ENCODE data around the gene YWHAH.

Gene YWHAH

GRCh38 chr22:31951194-31952093 lies 7.1 kb downstream of the YWHAH start:
- Mint-ChIP-seq H3K27ac (peak overlapping the region; percentile 36), H3K4me3 (no peak overlapping the region), H3K36me3 (peaks cover 10% of the 10 kb centered on the region), H3K27me3 (no peaks in the 10 kb centered on the region), H3K4me1 (ENCODE audit: low read depth) (peaks cover 61% of the 10 kb centered on the region), H3K9me3 (ENCODE audit: low read depth) (no peaks in the 10 kb centered on the region)

- no peak overlapping the region for H3K4me3 Mint-ChIP-seq
Measured at GRCh38 chr22:31952094-31952401, 7.7 kb downstream of the YWHAH start.

GRCh38 chr22:31952472-31952871 lies 8.1 kb downstream of the YWHAH start:
- Mint-ChIP-seq H3K27ac (peak overlapping the region; percentile 3), H3K36me3 (peaks cover 14% of the 10 kb centered on the region), H3K4me3 (no peak overlapping the region), H3K4me1 (ENCODE audit: low read depth) (peaks cover 63% of the 10 kb centered on the region), H3K9me3 (ENCODE audit: low read depth) (no peaks in the 10 kb centered on the region), H3K27me3 (no peaks in the 10 kb centered on the region)

More at GRCh38 chr22:31952094-31952401, 7.7 kb downstream of the YWHAH start:
- peaks cover 12% of the 10 kb centered on the region for H3K36me3 Mint-ChIP-seq
- peak overlapping the region; percentile 4 for H3K27ac Mint-ChIP-seq
- H3K4me1 Mint-ChIP-seq (ENCODE audit: low read depth), result peaks cover 64% of the 10 kb centered on the region
- H3K27me3 Mint-ChIP-seq, result no peaks in the 10 kb centered on the region
- H3K9me3 Mint-ChIP-seq (ENCODE audit: low read depth), result no peaks in the 10 kb centered on the region

DNA sequence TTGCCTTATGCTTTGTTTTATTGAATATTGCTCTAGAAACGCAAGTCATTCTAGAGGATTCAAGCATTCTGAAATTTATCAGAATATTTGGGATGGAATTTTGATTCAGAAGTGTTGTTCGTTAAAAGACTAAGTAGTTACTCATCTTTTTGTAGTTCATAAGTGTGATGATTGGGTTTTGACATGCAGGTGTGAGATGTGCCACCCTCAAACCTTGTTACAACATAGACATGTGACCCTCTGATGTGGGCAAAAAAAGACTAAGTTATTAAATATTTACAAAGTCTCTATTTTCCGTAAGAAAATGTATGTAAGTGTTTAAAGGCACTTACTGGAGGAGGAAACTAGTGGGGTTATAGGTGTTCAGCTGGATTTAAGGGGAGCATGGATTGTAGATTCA lies 8.9 kb downstream of the YWHAH start:
- Mint-ChIP-seq H3K27me3 (no peaks in the 10 kb centered on the region), H3K4me3 (no peak overlapping the region), H3K27ac (no peak overlapping the region), H3K4me1 (ENCODE audit: low read depth) (peaks cover 61% of the 10 kb centered on the region), H3K36me3 (peaks cover 14% of the 10 kb centered on the region), H3K9me3 (ENCODE audit: low read depth) (no peaks in the 10 kb centered on the region)

GRCh38 chr22:31954535-31955523 lies 10.5 kb downstream of the YWHAH start:
- H3K36me3 Mint-ChIP-seq, result peaks cover 12% of the 10 kb centered on the region
- H3K27ac Mint-ChIP-seq, result peak overlapping the region; percentile 47
- H3K4me3 Mint-ChIP-seq, result no peak overlapping the region
- peaks cover 68% of the 10 kb centered on the region for H3K4me1 Mint-ChIP-seq (ENCODE audit: low read depth)
- no peaks in the 10 kb centered on the region for H3K27me3 Mint-ChIP-seq
- no peaks in the 10 kb centered on the region for H3K9me3 Mint-ChIP-seq (ENCODE audit: low read depth)

GRCh38 chr22:31956360-31956759 lies 12.0 kb downstream of the YWHAH start:
- H3K27me3 Mint-ChIP-seq, result no peaks in the 10 kb centered on the region
- H3K4me1 Mint-ChIP-seq (ENCODE audit: low read depth), result peaks cover 64% of the 10 kb centered on the region
- H3K27ac Mint-ChIP-seq, result peak overlapping the region; percentile 84
- H3K4me3 Mint-ChIP-seq, result peak overlapping the region; percentile 15
- peaks cover 11% of the 10 kb centered on the region for H3K36me3 Mint-ChIP-seq
- no peaks in the 10 kb centered on the region for H3K9me3 Mint-ChIP-seq (ENCODE audit: low read depth)

DNA sequence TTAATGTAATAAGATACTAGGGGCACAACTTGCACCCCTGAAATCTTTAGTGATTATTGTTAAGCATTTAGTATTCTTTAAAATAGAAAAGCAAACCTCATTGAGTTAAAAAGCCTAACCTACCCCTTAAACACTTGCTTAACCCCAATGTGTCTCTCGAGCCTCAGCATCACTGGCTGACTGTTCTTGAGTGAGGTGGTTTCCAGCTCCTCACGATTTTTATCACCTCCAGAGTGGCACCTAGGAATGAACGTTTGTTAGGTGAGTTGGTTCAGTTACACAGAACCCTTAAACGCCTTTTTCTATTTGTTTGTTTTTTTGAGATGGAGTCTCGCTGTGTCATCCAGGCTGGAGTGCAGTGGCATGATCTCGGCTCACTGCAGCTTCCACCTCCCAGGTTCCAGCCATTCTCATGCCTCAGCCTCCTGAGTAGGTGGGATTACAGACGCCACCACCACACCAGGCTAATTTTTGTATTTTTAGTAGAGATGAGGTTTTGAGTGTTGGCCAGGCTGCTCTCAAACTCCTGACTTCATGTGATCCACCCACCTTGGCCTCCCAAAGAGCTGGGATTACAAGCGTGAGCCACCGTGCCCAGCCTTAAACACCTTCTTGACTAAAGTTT lies 13.7 kb downstream of the YWHAH start:
- Mint-ChIP-seq H3K36me3 (peaks cover 11% of the 10 kb centered on the region), H3K27me3 (no peaks in the 10 kb centered on the region), H3K9me3 (ENCODE audit: low read depth) (no peaks in the 10 kb centered on the region), H3K4me3 (no peak overlapping the region), H3K4me1 (ENCODE audit: low read depth) (peaks cover 47% of the 10 kb centered on the region), H3K27ac (no peak overlapping the region)

DNA sequence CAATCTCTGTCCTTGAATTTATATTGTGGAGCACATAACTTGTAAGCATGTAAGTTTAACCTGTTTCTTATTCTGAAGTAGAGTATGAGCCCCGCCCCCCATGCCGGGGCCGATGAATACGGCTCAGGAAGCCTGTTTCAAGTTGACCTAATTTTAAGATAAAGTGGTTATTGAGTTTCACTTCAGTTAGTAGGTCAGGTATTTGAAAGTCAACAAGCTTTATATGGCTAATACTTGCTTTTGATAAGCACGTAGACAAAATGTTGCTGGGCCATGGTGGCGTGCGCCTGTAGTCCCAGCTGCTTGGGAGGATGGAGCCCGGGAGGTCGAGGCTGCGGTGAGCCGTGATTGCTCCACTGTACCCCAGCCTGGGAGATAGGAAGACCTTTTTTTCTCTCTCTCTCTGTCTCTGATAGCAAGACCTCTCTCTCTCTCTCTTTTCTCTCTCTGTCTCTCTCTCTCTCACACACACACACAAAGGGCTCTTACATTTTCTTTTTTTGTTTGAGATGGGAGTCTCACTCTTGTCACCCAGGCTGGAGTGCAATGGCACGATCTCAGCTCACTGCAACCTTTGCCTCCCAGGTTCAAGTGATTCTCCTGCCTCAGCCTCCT lies 14.4 kb downstream of the YWHAH start:
- peaks cover 40% of the 10 kb centered on the region for H3K4me1 Mint-ChIP-seq (ENCODE audit: low read depth)
- H3K27ac Mint-ChIP-seq, result no peak overlapping the region
- H3K9me3 Mint-ChIP-seq (ENCODE audit: low read depth), result no peaks in the 10 kb centered on the region
- H3K36me3 Mint-ChIP-seq, result peaks cover 11% of the 10 kb centered on the region
- no peaks in the 10 kb centered on the region for H3K27me3 Mint-ChIP-seq
- no peak overlapping the region for H3K4me3 Mint-ChIP-seq

GRCh38 chr22:31960767-31961166 lies 16.4 kb downstream of the YWHAH start:
- Mint-ChIP-seq H3K4me3 (no peak overlapping the region), H3K27ac (no peak overlapping the region), H3K36me3 (peaks cover 6% of the 10 kb centered on the region), H3K27me3 (no peaks in the 10 kb centered on the region), H3K9me3 (ENCODE audit: low read depth) (no peaks in the 10 kb centered on the region), H3K4me1 (ENCODE audit: low read depth) (peaks cover 22% of the 10 kb centered on the region)

GRCh38 chr22:31962387-31963125 lies 18.2 kb downstream of the YWHAH start:
- Mint-ChIP-seq H3K36me3 (no peaks in the 10 kb centered on the region), H3K4me3 (no peak overlapping the region), H3K4me1 (ENCODE audit: low read depth) (peaks cover 7% of the 10 kb centered on the region), H3K27ac (peak overlapping the region; percentile 47), H3K27me3 (no peaks in the 10 kb centered on the region), H3K9me3 (ENCODE audit: low read depth) (no peaks in the 10 kb centered on the region)

GRCh38 chr22:31968022-31968421 lies 23.7 kb downstream of the YWHAH start:
- Mint-ChIP-seq H3K27ac (no peak overlapping the region), H3K27me3 (no peaks in the 10 kb centered on the region), H3K4me3 (no peak overlapping the region), H3K4me1 (ENCODE audit: low read depth) (peaks cover 10% of the 10 kb centered on the region), H3K36me3 (no peaks in the 10 kb centered on the region), H3K9me3 (ENCODE audit: low read depth) (no peaks in the 10 kb centered on the region)

DNA sequence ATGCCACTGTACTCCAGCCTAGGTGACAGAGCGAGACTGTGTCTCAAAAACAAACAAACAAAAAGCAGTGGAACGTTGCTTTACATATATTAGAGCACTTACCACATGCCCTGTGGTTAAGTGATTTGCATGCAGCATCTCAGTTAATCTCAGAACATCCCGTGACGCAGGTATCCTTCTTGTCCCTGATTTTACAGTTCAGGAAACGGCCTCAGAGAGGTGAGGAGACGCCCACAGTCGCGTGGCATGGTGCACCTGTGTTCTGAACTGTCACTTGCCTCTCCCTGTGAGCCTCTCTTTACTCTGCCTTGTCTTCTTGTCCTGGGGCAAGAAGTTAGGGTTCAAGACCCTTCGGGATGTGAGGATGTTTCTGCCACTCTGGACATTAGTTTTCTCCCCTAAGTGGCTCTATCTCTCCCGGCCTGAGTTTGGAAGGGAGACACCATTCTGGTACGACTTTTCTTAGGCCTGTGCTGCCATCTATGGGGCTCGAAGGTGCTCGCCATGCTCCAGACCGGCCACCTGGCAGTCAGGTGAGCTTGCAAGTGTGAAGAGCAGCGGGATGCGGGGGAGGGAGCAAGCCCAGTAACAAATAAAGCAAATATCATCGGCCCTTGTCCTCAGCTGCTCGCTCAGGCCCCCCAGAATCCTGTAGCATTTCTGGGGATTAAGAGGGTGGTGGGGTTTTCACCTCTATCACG lies 25.6 kb downstream of the YWHAH start:
- peaks cover 10% of the 10 kb centered on the region for H3K4me1 Mint-ChIP-seq (ENCODE audit: low read depth)
- no peaks in the 10 kb centered on the region for H3K27me3 Mint-ChIP-seq
- H3K36me3 Mint-ChIP-seq, result no peaks in the 10 kb centered on the region
- no peak overlapping the region for H3K27ac Mint-ChIP-seq
- peak overlapping the region; percentile 84 for H3K4me3 Mint-ChIP-seq
- no peaks in the 10 kb centered on the region for H3K9me3 Mint-ChIP-seq (ENCODE audit: low read depth)
